Epithelial cell of esophagus (primary cell): Measurements from ENCODE around the gene NR5A2.

ENCODE experiments used
- DNase-seq: peaks from one replicate; pipeline ENCODE4 v3.0.0; 2010; ENCODE audit warnings: low read depth
- H3K4me3 ChIP-seq: 2 replicates; pipeline ENCODE4 v1.5.1; 2011; ENCODE audit warnings: mild to moderate bottlenecking, low read length, control low read depth
- CTCF ChIP-seq: IDR thresholded peaks from 2 replicates; pipeline ENCODE4 v1.5.1; 2011; ENCODE audit warnings: low read depth, mild to moderate bottlenecking, low read length, control low read depth, inconsistent platforms; ENCODE audit not compliant: insufficient read depth; ENCODE audit errors: missing control alignments

Gene NR5A2

DNA sequence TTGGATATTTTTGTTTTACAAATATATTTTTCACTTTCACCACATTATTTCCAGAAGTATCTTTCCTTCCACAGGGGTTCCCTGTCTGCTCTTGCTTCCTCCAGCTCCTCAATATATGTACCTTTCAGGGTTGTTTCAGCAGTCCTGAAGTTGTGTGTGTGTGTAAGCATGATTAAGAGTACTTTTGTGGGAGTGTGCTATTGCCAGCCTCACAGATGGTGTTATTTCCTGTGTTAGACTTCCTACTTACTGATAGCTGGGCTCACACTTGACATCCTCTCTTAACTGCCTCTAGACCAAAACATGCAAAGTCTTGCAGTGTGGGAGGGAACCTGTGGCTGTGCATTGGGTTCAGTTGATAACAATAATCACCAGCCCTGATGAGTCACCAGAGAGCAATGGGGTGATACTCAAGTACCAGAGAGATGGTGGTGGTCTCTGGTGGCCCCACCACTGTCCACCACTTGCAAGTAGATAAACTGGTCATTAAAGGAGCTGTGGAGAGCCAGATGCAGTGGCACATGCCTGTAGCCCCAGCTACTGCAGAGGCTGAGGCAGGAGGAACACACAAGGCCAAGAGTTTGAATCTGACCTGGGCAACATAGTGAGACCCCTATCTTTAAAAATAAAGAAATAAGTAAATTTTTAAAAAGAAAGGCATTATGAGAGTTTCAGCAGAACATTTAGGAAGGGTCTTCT lies 126.7 kb downstream of the NR5A2 start:
- peak; percentile 34 for DNase-seq
- no peak overlapping the region for H3K4me3 ChIP-seq
- no peak for TF ChIP-seq CTCF

DNA sequence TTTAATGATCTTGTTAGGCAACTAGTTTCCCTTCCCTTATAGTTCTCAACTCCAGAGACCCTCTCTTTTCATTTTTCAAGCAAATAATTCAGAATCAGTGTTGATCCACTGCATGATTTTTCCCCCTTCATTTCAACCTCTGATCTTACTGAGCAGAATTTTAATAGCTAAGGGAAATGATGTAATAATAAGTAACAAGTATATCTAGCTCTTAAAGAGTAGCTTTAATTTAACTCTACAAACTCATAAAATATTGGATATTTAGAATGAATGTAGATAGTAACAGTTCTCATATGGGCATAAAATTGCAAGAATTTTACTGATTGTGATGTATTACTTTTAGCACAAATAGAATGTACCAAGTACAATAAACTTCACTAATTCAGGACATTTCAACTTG lies 130.2 kb downstream of the NR5A2 start:
- no peak overlapping the region for H3K4me3 ChIP-seq
- no peak for DNase-seq
- TF ChIP-seq CTCF: no peak

DNA sequence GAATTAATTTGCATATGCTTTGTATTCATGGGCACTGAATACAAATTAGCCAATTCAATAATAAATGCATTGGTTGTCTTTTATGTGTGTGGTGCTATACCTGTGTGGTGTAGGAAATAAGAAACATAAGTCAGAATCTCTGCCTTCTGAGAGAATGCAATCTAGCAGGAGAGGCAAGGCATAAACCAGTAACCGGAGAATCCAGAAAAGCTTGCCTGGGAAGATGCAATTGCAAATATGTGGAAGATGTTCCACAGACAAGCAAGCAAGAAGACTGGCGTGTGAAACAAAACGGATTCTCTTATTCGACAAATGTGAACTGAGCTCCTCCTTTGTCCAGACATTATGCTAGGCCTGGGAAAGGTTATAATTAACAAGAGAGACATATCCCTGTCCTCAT lies 134.3 kb downstream of the NR5A2 start:
- TF ChIP-seq CTCF: no peak
- peak; percentile 57 for DNase-seq
- no peak overlapping the region for H3K4me3 ChIP-seq

DNA sequence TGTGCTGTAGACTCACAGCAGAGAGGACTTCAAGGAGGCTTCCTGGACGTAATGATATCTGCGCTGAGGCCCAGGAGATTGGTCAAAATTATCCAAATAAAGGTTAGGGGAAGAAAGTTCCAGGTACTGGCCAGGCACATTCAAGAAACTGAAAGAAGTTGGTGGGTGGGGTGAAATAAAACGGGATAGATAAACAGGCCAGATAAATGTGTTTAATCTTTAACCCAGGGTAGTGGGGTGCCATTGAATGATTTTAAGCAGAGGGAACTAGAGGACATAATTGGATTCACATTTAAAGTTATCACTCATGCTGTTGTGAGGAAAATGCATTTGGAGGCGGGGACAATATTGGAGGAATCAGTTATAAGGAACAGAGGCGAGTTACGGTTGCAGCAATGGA lies 134.7 kb downstream of the NR5A2 start:
- H3K4me3 ChIP-seq: no peak overlapping the region
- TF ChIP-seq CTCF: no peak
- DNase-seq: no peak

- TF ChIP-seq CTCF: no peak
- no peak overlapping the region for H3K4me3 ChIP-seq
- no peak for DNase-seq
Measured at GRCh38 chr1:200162877-200163276, 135.4 kb downstream of the NR5A2 start.

DNA sequence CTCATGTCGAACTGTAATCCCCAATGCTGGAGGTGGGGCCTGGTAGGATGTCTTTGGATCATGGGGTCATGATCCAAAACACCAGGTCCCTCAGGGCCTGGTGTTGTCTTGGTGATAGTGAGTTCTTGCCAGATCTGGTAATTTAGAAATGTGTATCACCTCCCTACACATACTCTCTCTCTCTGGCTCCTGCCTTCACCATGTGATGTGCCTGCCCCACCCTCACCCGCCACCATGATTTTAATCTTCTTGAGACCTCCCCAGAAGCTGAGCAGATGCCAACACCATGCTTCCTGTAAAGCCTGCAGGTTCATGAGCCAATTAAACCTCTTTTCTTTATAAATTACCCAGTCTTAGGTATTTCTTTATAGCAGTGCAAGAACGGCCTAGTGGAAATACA lies 136.4 kb downstream of the NR5A2 start:
- no peak for DNase-seq
- no peak for TF ChIP-seq CTCF
- H3K4me3 ChIP-seq: no peak overlapping the region
